HG03025 (cell line): Measurements from ENCODE around the gene CAVIN1.
"Not testable (repeated sequence)": the region's sequence is repeated elsewhere in the genome, so short reads cannot be mapped to it uniquely, and the experiment has no call there.

ENCODE experiments used
- ATAC-seq: cut with Tn5 transposase; IDR thresholded peaks from one replicate; pipeline ENCODE4 v1.9.1; 2021; ENCODE audit warnings: mild to moderate bottlenecking, moderate library complexity; ENCODE audit not compliant: unreplicated experiment, low FRiP score

The CAVIN1 gene

DNA sequence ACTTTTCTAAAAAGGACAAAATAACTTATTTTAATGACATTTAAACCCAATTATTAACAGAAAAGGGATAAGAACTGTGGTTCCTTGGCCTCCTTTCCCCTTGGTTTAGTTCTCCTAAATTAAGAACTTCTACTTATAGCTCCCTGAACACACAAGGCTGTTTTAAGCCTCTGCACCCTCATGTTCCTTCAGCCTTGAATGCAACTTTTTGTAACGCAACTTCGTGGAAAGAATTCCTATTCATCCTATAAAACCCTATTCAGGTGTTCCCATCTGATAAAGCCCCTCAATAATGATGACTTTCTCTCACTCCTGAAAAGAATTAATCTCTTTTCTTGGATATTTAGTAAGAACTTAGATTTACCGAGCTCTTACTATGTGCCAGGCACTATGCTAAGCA is 41.2 kb downstream of the CAVIN1 start:
- no peak for ATAC-seq

DNA sequence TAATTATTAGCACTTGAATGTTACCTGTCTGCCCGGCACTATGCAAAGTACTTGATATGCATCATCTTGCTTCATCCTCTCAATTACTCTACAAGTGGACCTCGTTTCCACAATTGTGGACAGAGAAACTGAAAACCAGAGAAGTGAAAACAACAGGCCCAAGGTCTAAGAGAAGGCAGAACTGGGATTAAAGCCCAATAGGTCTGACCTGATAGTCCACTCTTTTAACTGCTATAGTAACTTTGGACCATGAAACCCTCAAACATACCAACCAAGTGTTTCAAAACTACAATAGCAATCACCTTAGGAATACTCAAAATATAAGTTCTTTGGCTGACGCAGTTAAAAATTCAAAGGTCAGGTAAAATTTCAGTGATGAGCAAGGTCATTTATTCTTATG is 42.1 kb downstream of the CAVIN1 start:
- ATAC-seq, result no peak

DNA sequence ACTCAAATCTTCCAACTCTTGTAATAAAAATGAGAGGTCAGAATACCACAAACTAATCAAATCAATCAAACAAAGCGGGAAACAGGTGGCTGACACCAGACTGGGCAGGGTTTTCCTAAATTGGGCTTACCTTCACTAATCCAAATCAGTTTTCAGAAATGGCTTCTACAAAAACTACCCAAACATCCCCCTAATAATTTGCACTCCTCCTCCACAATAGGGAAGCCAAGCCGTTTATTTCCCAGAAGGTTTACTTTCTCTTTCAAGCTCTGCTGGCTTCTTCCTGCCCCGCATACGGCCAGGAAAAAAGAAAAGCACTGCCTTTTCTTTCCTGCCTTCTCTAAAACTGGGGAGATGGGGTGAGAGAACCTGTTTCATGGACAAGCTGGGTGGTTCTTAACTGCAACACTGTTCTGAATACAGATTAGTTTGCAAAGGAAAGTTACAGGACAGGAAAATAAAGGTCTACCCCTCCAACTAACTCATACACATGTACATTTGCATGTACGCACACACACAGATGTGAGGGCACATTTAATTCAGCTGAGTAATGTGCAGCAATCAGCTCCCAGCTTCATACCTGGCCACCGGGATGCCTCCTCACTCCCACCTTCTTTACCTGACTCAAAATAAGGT is 44.0 kb downstream of the CAVIN1 start:
- no peak for ATAC-seq

DNA sequence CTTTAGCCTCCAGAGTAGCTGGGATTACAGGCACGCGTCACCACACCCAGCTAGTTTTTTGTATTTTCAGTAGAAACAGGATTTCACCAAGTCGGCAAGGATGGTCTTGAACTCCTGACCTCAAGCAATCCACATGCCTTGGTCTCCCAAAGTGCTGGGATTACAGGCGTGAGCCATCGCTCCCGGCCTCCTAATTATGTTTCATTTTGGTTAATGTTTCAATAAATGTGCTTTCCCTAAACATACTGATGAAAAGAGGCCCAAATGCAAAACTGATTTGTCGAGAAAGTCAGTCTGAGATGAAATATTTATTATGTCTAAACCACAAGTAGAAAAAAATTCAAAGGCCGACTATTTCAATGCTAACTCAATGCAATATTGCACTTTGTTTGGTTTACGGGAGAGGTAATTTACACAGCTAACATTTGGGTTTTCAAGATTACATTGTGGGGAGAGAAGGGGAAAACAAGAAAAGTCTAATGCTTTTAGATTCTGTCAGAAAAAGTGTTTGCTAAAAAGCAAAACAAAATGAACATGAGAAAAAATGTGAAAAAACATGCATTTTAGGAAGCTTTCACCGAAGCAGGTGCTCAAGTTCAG is 44.6 kb downstream of the CAVIN1 start:
- no peak for ATAC-seq

DNA sequence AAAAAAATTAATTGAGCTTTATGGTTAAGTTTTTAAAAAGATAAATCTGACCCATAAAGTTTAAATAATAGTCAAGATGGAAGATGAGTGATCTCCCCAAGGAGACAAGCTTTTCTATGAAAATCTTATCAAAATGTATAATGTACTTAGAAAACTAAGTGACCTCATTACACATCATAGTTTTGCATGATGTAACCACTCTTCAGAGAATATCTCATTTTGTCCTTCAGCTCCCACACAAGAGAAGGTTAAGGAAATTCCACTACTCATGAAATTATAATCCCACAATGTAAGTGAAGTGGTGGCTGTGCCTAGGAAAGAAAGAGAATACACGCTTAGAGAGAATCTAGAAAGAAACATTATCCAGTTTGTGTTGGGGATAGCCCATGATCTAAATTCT is 49.2 kb downstream of the CAVIN1 start:
- ATAC-seq, result no peak

DNA sequence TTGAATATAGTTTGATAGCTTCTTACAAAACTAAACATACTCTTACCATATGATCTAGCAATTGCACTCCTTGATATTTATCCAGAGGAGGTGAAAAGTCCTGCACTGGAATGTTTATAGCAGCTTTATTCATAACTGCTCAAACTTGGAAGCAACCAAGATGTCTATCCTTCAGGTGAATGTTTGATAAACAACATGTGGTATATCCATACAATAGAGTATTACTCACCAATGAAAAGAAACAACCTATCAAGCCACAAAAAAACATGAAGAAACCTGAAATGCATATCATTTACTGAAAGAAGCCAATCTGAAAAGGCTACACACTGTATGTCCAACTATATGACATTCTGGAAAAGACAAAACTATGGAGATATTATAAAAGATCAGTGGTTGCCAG is 50.9 kb downstream of the CAVIN1 start:
- ATAC-seq, result no peak

- ATAC-seq, result not testable (repeated sequence)
These were observed 54.1 kb downstream of the CAVIN1 start for GRCh38 chr17:42368797-42369561.

DNA sequence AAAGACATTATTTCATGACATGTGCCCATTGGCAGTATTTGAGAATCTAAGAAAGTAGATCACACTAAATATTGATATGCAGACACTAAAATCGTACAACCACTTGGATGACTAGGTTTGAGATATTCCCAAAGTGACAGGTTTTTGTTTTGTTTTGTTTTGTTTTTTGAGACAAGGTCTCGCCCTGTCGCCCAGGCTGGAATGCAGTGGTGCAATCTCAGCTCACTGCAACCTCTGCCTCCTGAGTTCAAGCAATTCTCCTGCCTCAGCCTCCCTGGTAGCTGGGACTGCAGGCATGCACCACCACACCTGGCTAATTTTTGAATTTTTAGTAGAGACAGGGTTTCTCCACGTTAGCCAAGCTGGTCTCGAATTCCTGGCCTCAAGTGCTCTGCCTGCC is 54.7 kb downstream of the CAVIN1 start:
- ATAC-seq, result not testable (repeated sequence)

DNA sequence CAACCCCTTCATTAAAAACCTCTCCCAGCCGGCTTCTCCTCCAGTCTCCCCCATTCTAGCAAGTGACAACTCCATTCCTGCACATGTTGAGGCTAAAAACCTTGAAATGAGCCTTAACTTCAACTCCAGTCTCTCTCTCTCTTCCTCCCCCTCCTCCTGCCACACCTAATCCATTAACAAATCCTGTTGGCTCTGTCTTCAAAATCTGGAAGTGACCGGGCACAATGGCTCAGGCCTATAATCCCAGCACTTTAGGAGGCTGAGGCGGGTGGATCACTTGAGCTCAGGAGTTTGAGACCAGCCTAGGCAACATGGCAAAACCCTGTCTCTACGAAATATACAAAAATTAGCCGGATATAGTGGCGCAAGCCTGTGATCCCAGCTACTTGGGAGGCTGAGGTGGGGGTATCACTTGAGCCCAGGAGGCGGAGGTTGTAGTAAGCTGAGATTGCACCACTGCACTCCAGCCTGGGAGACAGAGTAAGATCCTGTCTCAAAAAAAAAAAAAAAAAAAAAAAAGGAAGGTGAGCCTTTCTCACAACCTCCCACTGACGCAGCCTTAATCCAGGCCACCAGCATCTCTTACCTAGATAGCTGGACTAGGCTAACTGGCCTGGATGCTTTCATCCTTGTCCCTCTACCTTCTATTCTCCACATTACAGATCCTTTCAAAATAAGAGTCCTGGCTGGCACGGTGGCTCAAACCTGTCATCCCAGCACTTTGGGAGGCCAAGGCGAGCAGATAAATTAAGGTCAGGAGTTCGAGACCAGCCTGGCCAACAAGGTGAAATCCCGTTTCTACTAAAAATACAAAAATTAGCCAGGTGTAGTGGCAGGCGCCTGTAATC is 56.7 kb downstream of the CAVIN1 start:
- ATAC-seq, result not testable (repeated sequence)

DNA sequence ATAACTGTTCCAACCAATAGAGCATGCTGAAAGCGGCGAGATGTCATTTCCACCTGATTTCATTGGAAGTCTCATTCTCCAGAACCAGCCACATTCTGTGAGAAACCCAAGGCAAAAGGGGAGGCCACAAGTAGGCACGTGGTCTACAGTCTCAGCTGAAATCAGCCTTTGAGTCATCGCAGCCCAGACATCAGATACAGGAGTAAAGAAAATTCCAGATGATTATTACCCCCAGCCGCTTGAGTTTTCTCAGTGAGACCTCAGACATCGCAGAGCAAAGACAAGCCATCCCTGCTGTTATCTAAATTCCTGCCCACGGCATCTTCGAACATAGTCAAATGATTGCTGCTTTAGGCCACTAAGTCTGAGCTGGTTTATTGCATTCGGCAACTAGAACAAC is 57.9 kb downstream of the CAVIN1 start:
- ATAC-seq, result no peak

- ATAC-seq, result no peak
These were observed 59.1 kb downstream of the CAVIN1 start for GRCh38 chr17:42363767-42364585.

DNA sequence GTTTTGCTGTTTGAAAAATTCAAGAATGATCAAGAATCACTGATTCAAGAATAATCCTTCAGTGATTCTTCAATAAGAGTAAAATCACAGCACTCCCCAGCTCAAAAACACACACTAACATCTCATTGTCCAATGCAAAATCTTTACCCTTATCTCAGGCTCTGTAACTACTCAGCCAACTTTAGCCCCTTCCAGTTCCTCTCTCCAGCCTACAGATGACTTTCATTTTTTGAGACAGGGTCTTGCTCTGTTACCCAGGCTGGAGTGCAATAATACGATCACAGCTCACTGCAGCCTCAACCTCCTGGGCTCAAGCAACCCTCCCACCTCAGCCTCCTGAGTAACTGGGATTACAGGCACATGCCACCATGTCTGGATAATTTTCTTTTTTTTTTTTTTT is 59.8 kb downstream of the CAVIN1 start:
- ATAC-seq, result no peak

DNA sequence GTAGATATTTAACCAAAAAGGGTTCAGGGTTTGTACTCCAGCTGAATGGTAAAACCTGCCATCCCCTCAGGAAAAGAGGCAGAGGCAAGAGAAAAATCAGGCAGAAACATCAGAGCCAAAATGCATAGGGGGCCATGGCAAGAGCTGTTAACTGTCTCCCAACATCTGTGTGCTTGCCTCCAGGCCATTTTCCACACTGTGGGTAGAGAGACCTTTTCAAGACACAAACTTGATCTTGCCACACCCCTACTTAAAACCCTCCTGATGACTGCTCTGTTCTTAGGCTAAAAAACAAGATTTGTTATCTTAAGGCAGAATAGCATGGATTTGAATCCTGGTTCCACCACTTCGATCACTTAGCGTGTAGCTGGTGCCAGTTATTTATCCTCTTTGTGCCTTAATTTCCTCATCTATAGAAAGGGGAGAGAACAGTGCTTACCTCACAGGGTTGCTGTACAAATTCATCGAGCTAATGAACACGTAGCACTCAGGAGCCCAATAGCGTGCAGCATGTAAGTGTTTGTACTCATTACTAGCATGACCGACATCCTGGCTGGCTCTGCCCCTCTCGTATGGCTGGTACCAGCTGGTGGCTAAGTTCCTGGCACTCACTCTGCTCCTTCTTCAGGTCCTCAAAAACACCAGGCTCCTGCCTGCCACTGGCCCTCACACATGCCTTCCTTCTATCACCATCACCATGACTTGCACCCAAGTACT is 60.7 kb downstream of the CAVIN1 start:
- ATAC-seq, result no peak

GRCh38 chr17:42361781-42362186 is 61.3 kb downstream of the CAVIN1 start:
- ATAC-seq, result no peak

GRCh38 chr17:42360388-42360787 is 62.7 kb downstream of the CAVIN1 start:
- not testable (repeated sequence) for ATAC-seq

DNA sequence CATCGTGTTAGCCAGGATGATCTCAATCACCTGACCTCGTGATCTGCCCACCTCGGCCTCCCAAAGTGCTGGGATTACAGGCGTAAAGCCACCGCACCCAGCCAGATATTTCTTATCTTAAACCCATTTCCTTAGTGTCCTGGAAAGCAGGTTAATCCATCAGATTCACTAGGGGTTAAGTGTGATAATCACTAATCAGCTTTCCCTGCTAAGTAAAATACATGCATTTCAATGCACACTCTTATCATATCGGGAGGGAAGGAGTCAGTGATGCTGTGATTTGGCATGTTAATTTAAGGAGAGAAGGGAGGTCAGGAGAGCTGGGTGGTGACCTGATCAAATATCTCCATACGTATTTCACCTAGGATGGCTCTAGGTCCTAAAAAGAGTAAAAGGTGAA is 63.9 kb downstream of the CAVIN1 start:
- ATAC-seq, result no peak

- no peak for ATAC-seq
These were observed 64.6 kb downstream of the CAVIN1 start for GRCh38 chr17:42358434-42358833.

DNA sequence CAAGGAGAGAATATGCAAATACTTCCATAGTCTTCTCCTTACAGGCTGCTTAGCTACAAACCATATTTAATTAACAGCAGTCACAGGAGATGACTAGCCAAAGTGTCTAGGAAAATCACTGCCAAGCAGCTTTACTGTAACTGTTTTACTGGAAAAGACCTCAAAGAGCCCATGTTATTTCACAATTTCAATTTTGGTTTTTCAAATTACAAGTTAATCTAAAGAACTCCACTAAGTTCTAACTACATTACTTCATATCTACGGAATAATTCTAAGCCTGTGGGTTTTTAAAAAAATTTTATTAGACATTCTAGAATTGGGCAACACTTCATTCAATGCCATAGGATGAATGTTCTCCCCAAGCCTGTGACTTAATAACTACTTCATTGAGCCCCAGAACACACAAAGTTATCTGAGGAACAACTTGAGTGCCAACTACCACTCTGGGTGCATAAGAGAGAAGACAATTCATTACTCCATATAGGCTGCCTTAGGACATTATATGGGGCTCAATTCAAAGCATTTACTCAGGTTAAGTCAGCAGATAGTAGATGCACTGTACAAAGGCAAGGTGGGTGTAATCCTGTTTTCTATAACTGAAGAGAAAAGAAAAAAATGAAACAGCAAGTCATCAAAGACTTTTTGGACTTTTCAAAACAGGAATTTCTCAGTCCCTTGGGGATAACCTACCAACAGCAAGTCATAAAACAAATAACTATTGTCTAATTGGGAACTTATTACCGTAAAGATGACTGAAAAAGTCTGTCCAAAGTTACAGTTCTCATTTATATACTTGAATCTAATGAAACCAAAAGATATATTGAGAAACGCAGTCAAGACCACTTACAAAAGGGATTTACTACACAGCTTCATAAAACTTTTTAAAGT is 67.9 kb downstream of the CAVIN1 start:
- ATAC-seq, result no peak
